H1 (cell line): ENCODE results near the gene CPNE4. TPM values are rescaled to one million over a fixed set of nuclear protein-coding genes. Genes with fewer than 3 reads are reported as not detected.

Experiments
- CHD7 ChIP-seq: fragments of 300-600 bp; sonication (generic); IDR thresholded peaks from 2 replicates; pipeline ENCODE4 v1.7.1; 2012; ENCODE audit warnings: low read length, moderate library complexity, mild to moderate bottlenecking, inconsistent platforms; ENCODE audit not compliant: insufficient replicate concordance
- CREB1 ChIP-seq: IDR thresholded peaks from 2 replicates; pipeline ENCODE4 v1.6.1; 2012; ENCODE audit warnings: inconsistent platforms
- HDAC6 ChIP-seq: IDR thresholded peaks from one replicate; pipeline ENCODE4 v1.7.1; 2012; ENCODE audit warnings: low read depth, mild to moderate bottlenecking, inconsistent platforms, low read length, moderate library complexity
- NRF1 ChIP-seq: IDR thresholded peaks from 2 replicates; pipeline ENCODE4 v1.6.1; 2011; ENCODE audit warnings: mild to moderate bottlenecking, low read depth, low read length, improper control_type of control experiment
- RAD21 ChIP-seq, 2 experiments: IDR thresholded peaks in 1 of 2; conservative IDR thresholded peaks in 1 of 2; 2 replicates each; pipeline ENCODE4 v1.6.1; 2011; ENCODE audit warnings: low read depth in 2 of 2, low read length in 2 of 2, improper control_type of control experiment in 1 of 2, inconsistent platforms in 1 of 2, mild to moderate bottlenecking in 1 of 2, moderate library complexity in 1 of 2
- RNF2 ChIP-seq: fragments of 200-900, 300-1000 bp; sonication (generic); IDR thresholded peaks from 2 replicates; pipeline ENCODE4 v1.7.1; 2016; ENCODE audit warnings: borderline replicate concordance, low read depth, mild to moderate bottlenecking, antibody characterized with exemption, low read length; ENCODE audit not compliant: poor library complexity, severe bottlenecking; ENCODE audit errors: missing control alignments
- SIRT6 ChIP-seq: IDR thresholded peaks from one replicate; pipeline ENCODE4 v1.7.1; 2012; ENCODE audit warnings: low read length, inconsistent platforms
- TEAD4 ChIP-seq: IDR thresholded peaks from 2 replicates; pipeline ENCODE4 v1.6.1; 2012; ENCODE audit warnings: low read depth, low read length, inconsistent platforms, mixed read lengths
- ZNF274 ChIP-seq: IDR thresholded peaks from 2 replicates; pipeline ENCODE4 v1.7.0; 2012; ENCODE audit warnings: low read length, borderline replicate concordance; ENCODE audit errors: extremely low read depth
- polyA plus RNA-seq, 7 experiments: library from polyadenylated mRNA; depleted of rRNA in 3 of 7; stranded (reverse) in 5 of 7; unstranded in 2 of 7; fragments of >200 nt in 5 of 7; fragments of 200-250 nt in 2 of 7; gene quantifications; 1 replicate in 5 of 7; 2 replicates in 1 of 7; 4 replicates in 1 of 7; pipeline versions ENCODE4 v1.2.1 to v1.2.3, GENCODE V29; 2011 to 2013; ENCODE audit warnings: missing spikeins in 2 of 7, mixed read lengths in 2 of 7
- total RNA-seq: library from RNA; stranded (reverse); fragmentation: NEBNext Ultra II Directional; extraction: Animal tissue kit (Norgen Biotek cat#: 25700); gene quantifications from 2 replicates; pipeline ENCODE4 v1.2.1, GENCODE V29; 2021

The CPNE4 gene
- total and polyA plus RNA-seq, 2 of the 8 experiments (the other 6 are each of a cell fraction or from before 2014, with no cell fraction given), result 0.82 to 3.8 TPM

GRCh38 chr3:131794766-131795388, 239.9 kb downstream of the CPNE4 start (continued):
- TF ChIP-seq CHD7, result no peak
- no peak for TF ChIP-seq RNF2
- no peak for TF ChIP-seq ZNF274
- TF ChIP-seq HDAC6, result no peak
- no peak for TF ChIP-seq NRF1
- TF ChIP-seq SIRT6, result no peak
- peak; percentile 91 to 93 for TF ChIP-seq RAD21 (IDR thresholded peaks at IDR 0.05 in 1 of 2, conservative IDR thresholded peaks at IDR 0.05 in 1 of 2; ENCODE audit: low read depth in 2 of 2, low read length in 2 of 2)
- no peak for TF ChIP-seq CREB1
- no peak for TF ChIP-seq TEAD4
